Activated CD8-positive, alpha-beta memory T cell treated with anti-CD3 and anti-CD28 coated beads for 4 hours (primary cell): ENCODE data around the gene DYNLT2B.
"Not testable (repeated sequence)": the region's sequence is repeated elsewhere in the genome, so short reads cannot be mapped to it uniquely, and the experiment has no call there.

Experiments used
- DNase-seq, 2 donors: peaks; one replicate each; pipeline ENCODE4 v3.0.0-alpha.2; 2020; ENCODE audit warnings: low read depth in 2 of 2

Gene DYNLT2B

DNA sequence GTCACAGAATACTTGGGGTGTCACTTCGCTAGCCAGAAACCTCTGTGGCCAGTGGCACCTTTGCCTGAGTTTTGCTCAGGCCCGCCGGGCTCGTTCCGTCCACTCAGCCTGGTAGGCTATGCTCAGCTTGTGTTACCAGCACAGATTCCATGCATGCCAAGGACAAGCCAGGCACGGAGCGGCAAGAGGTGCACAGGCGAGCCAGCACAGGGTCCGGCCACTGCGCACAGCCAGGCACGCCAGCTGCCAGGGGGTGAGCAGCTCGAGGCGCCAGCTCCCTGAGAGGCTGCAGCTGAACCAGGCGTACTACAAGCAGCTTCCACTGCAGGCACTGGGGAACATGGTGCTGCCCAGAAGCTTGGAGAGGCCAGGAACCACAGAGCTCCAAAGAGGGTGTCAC lies 45.2 kb downstream of the DYNLT2B start:
- DNase-seq, result no peak

DNA sequence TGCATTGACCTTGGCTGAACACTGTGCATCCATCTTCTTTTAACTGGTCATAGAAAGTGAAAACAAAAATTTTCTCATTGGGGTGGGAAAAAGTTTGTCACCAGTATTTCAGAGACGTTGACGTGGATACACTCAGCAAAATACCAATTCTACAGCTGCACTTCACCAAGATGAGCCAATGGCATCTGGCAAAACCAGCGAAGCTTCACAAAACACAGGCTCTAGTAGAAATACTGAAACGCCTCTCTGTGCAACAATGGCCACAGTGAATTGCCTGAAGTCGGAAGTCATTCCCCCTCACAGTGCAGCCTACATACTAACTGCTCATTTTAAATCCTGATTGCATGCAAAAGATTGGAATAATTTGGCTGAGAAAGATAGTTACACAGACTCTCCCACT lies 47.5 kb downstream of the DYNLT2B start:
- DNase-seq, result no peak

DNA sequence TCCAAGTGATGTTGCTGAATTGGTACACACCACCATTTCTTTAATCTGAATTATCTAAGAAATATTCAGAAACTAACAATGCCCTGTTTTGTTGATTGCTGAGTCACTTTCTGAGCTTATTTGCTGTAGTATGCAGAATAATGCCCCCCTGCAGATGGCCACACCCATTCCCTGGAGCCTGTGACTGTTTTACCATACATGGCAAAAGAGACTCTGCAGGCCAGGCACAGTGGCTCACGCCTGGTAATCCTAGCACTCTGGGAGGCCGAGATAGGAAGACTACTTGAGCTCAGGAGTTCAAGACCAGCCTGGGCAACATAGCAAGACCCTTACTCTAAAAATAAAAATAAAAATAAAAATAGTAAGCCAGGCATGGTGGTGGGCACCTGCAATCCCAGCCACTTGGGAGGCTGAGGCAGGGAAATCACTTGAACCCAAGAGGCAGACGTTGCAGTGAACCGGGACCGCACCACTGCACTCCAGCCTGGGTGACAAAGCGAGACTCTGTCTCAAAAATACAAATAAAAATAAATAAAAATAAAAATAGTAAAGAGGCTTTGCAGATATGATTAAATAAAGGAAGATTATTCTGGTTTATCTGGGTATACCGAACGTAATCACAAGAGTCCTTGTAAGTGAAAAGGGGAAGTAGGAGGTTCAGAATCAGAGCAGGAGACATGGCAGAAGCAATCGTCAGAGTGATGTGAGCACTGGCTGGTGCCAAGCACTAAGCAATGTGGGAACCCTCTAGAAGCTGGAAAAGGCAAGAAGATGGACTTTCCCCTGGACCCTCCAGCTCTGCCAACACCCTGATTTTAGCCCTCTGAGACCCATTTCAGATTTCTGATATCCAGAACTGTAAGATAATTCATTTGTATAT lies 49.5 kb downstream of the DYNLT2B start:
- DNase-seq, result no peak

DNA sequence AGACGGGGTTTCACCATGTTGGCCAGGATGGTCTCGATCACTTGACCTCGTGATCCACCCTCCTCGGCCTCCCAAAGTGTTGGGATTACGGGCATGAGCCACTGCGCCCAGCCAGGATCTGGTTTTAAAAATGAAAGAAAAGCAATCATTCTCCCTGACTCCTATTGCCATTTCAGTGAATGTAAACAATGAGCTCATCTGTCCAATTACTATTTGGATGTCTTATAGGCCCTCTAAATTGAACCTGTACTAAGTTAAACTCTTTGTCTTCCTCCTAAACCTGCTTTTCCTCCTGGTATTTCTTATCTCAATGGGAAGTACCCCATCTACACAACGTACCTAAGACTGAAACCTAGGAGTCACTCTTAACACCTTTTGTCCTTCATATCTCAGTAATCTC lies 54.2 kb downstream of the DYNLT2B start:
- no peak for DNase-seq

DNA sequence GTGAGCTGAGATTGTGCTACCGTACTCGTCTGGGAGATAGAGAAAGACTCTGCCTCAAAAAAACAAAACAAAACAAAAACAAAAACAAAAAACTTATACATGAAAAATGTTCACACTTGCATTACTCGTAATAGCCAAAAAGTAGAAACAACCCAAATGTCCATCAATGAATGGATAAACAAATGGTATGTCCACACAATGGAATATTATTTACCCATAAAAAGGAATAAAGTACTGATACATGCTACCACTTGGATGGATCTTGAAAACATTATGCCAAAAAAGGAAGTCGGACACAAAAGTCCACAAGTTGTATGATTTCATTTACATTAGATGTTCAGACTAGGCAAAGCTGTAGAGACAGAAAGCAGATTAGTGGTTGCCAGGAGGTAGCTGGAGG lies 57.3 kb downstream of the DYNLT2B start:
- DNase-seq, result no peak

DNA sequence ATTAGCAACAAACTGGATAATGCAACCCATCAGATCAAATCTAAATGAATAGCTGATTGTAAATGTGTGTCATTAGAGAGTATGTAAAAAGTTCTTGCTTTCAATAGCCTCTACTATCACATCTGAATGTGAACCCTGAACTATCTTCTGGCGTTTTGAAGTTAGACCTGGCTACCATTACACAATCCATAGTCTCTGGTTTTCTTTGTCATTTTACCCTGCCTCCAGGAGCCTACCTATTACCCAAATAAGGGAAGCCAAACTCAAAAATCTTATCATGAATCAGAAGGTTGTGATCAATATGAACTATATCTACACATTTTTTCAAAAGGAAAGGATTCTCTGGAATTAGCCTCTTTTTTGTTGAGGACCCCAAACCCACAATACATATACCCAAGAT lies 62.3 kb downstream of the DYNLT2B start:
- no peak for DNase-seq

DNA sequence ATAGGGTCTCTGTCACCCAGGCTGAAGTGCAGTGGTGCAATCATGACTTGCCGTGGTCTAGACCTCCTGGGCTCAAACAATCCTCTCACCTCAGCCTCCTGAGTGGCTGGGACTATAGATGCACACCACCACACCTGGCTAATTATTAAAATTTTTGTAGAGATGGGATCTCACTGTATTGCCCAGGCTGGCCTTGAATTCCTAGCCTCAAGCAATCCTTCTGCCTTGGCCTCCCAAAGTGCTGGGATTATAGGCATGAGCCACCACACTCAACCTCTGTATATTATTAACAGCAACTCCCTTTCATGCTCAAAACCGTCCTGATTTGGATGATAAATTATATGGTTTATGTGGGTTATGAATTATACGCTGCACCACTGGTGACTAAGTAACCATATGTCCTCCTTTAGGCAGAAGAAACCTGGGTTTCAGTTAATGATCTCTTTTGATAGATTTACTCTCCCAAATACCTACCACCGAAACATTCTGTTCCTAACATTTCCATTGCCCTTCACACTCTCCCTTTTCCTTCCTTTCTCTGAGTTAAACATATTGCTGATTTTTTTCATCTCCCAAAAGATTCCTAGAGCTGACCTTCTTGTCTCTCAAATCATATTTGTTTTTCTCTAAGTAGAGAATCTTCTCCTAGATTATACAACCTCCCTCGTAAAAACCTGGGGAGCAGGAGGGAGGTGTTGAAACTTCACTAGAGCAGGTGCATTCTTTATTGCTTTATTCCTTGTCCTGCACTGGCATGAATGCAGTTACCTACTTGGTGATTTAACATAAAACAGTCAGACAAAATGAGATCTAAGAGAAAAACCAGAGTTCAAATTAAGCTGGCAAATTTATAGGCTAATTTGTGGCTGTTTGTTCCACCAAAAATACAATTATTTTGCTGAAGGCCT lies 63.4 kb downstream of the DYNLT2B start:
- DNase-seq, result no peak

DNA sequence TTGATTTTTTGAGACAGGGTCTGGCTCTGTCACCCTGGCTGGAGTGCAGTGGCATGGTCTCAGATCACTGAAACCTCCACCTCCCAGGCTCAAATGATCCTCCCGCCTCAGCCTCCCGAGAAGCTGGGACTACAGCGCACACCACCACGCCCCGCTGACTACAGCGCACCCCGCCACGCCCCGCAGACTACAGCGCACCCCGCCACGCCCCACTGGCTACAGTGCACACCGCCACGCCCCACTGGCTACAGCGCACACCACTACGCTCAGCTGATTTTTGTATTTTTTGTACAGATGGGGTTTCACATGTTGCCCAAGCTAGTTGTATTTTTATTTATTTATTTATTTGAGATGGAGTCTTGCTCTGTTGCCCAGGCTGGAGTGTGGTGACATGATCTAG lies 66.1 kb downstream of the DYNLT2B start:
- DNase-seq, result no peak

DNA sequence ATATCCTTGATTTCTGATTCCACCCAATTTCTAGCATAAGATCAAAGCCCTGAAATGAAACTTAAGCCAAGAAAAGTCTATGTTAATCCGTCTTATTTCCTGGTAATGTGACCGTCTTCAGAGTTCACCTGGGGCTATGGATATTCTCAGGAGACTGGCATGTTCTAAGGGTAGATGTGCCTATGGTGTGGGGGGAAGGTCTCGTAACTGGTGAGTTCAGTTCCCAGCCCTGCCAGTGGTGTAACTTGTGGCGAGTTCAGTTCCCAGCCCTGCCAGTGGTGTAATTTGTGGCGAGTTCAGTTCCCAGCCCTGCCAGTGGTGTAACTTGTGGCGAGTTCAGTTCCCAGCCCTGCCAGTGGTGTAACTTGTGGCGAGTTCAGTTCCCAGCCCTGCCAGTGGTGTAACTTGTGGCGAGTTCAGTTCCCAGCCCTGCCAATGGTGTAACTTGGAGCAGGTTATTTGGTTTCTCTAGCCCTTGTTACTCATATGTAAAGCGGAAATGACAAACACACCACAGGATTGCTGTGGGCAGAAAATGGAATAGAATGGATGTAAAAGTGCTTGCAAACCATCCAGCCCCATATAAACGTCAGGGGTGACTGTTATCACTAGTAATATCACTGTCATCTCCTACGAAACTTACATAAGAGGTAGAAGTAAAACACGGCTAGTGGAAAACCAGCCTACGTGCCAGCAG lies 71.3 kb downstream of the DYNLT2B start:
- no peak for DNase-seq

DNA sequence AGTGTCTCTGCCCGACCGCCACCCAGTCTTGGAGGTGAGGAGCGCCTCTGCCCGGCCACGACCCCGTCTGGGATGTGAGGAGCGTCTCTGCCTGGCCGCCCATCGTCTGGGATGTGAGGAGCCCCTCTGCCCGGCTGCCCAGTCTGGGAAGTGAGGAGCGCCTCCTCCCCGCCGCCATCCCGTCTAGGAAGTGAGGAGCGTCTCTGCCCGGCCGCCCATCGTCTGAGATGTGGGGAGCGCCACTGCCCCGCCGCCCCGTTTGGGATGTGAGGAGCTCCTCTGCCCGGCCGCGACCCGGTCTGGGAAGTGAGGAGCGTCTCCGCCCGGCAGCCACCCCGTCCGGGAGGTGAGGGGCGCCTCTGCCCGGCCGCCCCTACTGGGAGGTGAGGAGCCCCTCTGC lies 73.9 kb downstream of the DYNLT2B start:
- not testable (repeated sequence) for DNase-seq

DNA sequence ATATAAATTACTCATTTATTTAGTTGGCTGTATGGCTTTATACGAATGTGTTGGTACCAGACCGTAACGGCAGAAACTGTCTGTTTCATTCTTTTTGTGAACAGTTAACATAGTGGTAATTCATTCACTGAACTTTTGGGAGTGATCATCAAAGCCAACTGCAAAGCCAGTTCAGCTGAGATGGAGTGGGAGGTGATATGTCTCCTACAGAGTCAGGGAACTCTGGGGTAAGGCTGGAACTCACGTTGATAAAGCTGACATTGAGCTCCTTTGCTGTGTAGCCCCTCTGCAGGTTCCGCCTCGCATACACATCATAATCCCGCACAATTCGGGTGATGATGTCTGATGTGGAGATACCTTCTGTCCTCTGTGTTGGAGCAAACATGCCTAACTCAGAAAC lies 76.3 kb downstream of the DYNLT2B start:
- DNase-seq, result no peak
